Keratinocyte (primary cell): Measurements from ENCODE around the gene MTCL1. TPM values are rescaled to one million over a fixed set of nuclear protein-coding genes. Genes with fewer than 3 reads are reported as not detected.
A peak's percentile ranks its signal among the peaks of the same experiment; 100 is the strongest.

Experiments used
- DNase-seq: peaks from one replicate; pipeline ENCODE4 v3.0.0-alpha.2; 2011; ENCODE audit warnings: low read depth, missing footprints, low spot score
- FAIRE-seq: peaks from 2 replicates; lab custom pipeline; 2011; peaks lifted over from hg19 to GRCh38; lab: Jason Lieb, UNC
- H2AFZ ChIP-seq: 2 replicates; pipeline ENCODE4 v1.6.0; 2012; ENCODE audit warnings: low read length, control low read depth, inconsistent platforms; ENCODE audit not compliant: control insufficient read depth
- H3K27ac ChIP-seq: 2 replicates; pipeline ENCODE4 v1.5.1; 2011; ENCODE audit warnings: low read length; ENCODE audit not compliant: control insufficient read depth, insufficient read depth
- H3K27me3 ChIP-seq: 3 replicates; pipeline ENCODE4 v1.6.0; 2011; ENCODE audit warnings: low read length; ENCODE audit not compliant: control insufficient read depth, insufficient read depth; ENCODE audit errors: extremely low read depth
- H3K36me3 ChIP-seq, 2 experiments: 2 replicates in 1 of 2; 3 replicates in 1 of 2; pipeline ENCODE4 v1.5.1; 2011; ENCODE audit warnings: low read length in 2 of 2, mild to moderate bottlenecking in 1 of 2; ENCODE audit not compliant: control insufficient read depth in 2 of 2, insufficient read depth in 2 of 2; ENCODE audit errors: extremely low read depth in 1 of 2
- H3K4me1 ChIP-seq: 3 replicates; pipeline ENCODE4 v1.5.1; 2011; ENCODE audit warnings: low read length; ENCODE audit not compliant: control insufficient read depth, insufficient read depth; ENCODE audit errors: extremely low read depth
- H3K4me2 ChIP-seq: 3 replicates; pipeline ENCODE4 v1.6.0; 2011; ENCODE audit warnings: low read depth, low read length; ENCODE audit not compliant: control insufficient read depth, insufficient read depth; ENCODE audit errors: extremely low read depth
- H3K4me3 ChIP-seq, 3 experiments: fragments of 200-600 bp in 1 of 3; sonication (generic) in 1 of 3; 2 replicates in 2 of 3; 3 replicates in 1 of 3; pipeline ENCODE4 v1.5.1; 2011 to 2016; ENCODE audit warnings: low read length in 3 of 3, mild to moderate bottlenecking in 3 of 3, control low read depth in 2 of 3, inconsistent platforms in 1 of 3, low read depth in 1 of 3, mixed read lengths in 1 of 3, mixed run types in 1 of 3, moderate library complexity in 1 of 3; ENCODE audit not compliant: control insufficient read depth in 2 of 3, insufficient read depth in 2 of 3; ENCODE audit errors: extremely low read depth in 1 of 3
- H3K79me2 ChIP-seq: 2 replicates; pipeline ENCODE4 v1.6.0; 2012; ENCODE audit warnings: low read length; ENCODE audit not compliant: control insufficient read depth, insufficient read depth
- H3K9ac ChIP-seq: 3 replicates; pipeline ENCODE4 v1.6.0; 2011; ENCODE audit warnings: low read length; ENCODE audit not compliant: control insufficient read depth, insufficient read depth; ENCODE audit errors: extremely low read depth
- H3K9me1 ChIP-seq: 3 replicates; pipeline ENCODE4 v1.6.0; 2011; ENCODE audit warnings: low read length; ENCODE audit not compliant: control insufficient read depth, insufficient read depth; ENCODE audit errors: extremely low read depth
- H3K9me3 ChIP-seq: 2 replicates; pipeline ENCODE4 v1.5.1; 2012; ENCODE audit warnings: low read depth, low read length; ENCODE audit not compliant: control insufficient read depth
- H4K20me1 ChIP-seq: 3 replicates; pipeline ENCODE4 v1.6.0; 2011; ENCODE audit warnings: low read length; ENCODE audit not compliant: control insufficient read depth, insufficient read depth; ENCODE audit errors: extremely low read depth
- EZH2 ChIP-seq: IDR thresholded peaks from one replicate; pipeline ENCODE4 v1.6.1; 2012; ENCODE audit warnings: inconsistent platforms, mild to moderate bottlenecking, low read length, moderate library complexity
- dilution Hi-C: fragments of 300-500 bp; cut with MboI; formaldehyde crosslinking; loops from one replicate; pipeline ENCODE4 v1.7.0; 2020; ENCODE audit warnings: low sequenced_read_pairs; ENCODE audit not compliant: extremely low pct_ligation_motif_present
- polyA plus RNA-seq, 5 experiments: library from polyadenylated mRNA; depleted of rRNA in 3 of 5; stranded (reverse) in 3 of 5; stranded (forward) in 1 of 5; unstranded in 1 of 5; fragments of >200 nt; gene quantifications; 1 replicate in 1 of 5; 2 replicates in 3 of 5; 3 replicates in 1 of 5; pipeline versions ENCODE4 v1.2.1 to v1.2.3, GENCODE V29; 2011 to 2012; ENCODE audit warnings: missing spikeins in 2 of 5, low read depth in 1 of 5, low replicate concordance in 1 of 5
- TF ChIP-seq, protein P1 (sequence below), 3 experiments: IDR thresholded peaks in 1 of 3; conservative IDR thresholded peaks in 1 of 3; optimal IDR thresholded peaks in 1 of 3; 2 replicates in 2 of 3; 3 replicates in 1 of 3; pipeline versions ENCODE3 to v1.5.1; 2011; ENCODE audit warnings: low read length in 3 of 3, mild to moderate bottlenecking in 3 of 3, moderate library complexity in 2 of 3, control low read depth in 1 of 3, inconsistent platforms in 1 of 3; ENCODE audit not compliant: insufficient read depth in 2 of 3; ENCODE audit errors: extremely low read depth in 1 of 3

MTCL1 gene
- polyA plus RNA-seq, 1 donor (not counting 4 experiments of a cell fraction or from before 2014, with no cell fraction given): 15.4 TPM

- H3K79me2 ChIP-seq: no peaks in the 10 kb centered on the region
- H3K36me3 ChIP-seq: no peaks in the 10 kb centered on the region
- peak overlapping the region; percentile 44 for H3K4me2 ChIP-seq
- no peak overlapping the region for H3K9ac ChIP-seq
- H3K9me3 ChIP-seq: no peaks in the 10 kb centered on the region
- H4K20me1 ChIP-seq: no peaks in the 10 kb centered on the region
- peaks cover 18% of the 10 kb centered on the region for H3K4me1 ChIP-seq
- H3K27ac ChIP-seq: peak overlapping the region; percentile 19
- FAIRE-seq (peak; percentile 85), DNase-seq (no peak)
- dilution Hi-C loops: no loop called here
- no peaks in the 10 kb centered on the region for H3K27me3 ChIP-seq
- H2AFZ ChIP-seq: peak overlapping the region; percentile 59
- no peak overlapping the region for H3K4me3 ChIP-seq
- no peak for TF ChIP-seq EZH2
- TF ChIP-seq, protein P1, sequence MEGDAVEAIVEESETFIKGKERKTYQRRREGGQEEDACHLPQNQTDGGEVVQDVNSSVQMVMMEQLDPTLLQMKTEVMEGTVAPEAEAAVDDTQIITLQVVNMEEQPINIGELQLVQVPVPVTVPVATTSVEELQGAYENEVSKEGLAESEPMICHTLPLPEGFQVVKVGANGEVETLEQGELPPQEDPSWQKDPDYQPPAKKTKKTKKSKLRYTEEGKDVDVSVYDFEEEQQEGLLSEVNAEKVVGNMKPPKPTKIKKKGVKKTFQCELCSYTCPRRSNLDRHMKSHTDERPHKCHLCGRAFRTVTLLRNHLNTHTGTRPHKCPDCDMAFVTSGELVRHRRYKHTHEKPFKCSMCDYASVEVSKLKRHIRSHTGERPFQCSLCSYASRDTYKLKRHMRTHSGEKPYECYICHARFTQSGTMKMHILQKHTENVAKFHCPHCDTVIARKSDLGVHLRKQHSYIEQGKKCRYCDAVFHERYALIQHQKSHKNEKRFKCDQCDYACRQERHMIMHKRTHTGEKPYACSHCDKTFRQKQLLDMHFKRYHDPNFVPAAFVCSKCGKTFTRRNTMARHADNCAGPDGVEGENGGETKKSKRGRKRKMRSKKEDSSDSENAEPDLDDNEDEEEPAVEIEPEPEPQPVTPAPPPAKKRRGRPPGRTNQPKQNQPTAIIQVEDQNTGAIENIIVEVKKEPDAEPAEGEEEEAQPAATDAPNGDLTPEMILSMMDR (optimal IDR thresholded peaks at IDR 0.05 in 1 of 3, IDR thresholded peaks at IDR 0.05 in 1 of 3, conservative IDR thresholded peaks at IDR 0.05 in 1 of 3; ENCODE audit: extremely low read depth in 1 of 3, insufficient read depth in 2 of 3, low read length in 3 of 3): no peak
- no peaks in the 10 kb centered on the region for H3K9me1 ChIP-seq
These were observed 37.0 kb upstream of the MTCL1 start for GRCh38 chr18:8668381-8668780.

DNA sequence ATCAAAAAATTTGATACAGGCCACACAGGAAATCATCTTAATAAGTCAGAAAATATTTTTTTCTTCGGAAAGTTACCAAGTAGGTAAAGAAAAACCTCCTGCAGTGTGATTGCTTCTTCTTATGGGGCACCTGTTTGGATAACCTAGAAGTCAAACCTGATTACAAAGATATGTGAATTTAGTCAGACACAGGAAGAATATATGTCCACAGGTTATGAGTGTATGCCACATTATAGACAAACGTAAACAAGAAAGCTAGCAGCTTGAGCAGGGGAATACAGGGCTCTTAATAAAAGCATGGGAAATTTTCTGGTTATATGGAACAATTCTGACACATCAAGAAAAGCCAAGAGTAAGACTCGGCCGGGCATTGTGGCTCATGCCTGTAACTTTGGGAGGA is 35.8 kb upstream of the MTCL1 start:
- Histone ChIP-seq H3K36me3 (no peaks in the 10 kb centered on the region), H3K9me1 (no peaks in the 10 kb centered on the region), H3K79me2 (no peaks in the 10 kb centered on the region), H2AFZ (no peak overlapping the region), H3K4me2 (no peak overlapping the region), H3K27me3 (no peaks in the 10 kb centered on the region), H3K4me3 (no peak overlapping the region), H3K9ac (no peak overlapping the region), H3K27ac (no peak overlapping the region), H3K4me1 (peaks cover 18% of the 10 kb centered on the region), H3K9me3 (no peaks in the 10 kb centered on the region), H4K20me1 (no peaks in the 10 kb centered on the region)
- no peak for DNase-seq
- dilution Hi-C loops: no loop called here
- no peak for FAIRE-seq
- TF ChIP-seq, protein P1 (optimal IDR thresholded peaks at IDR 0.05 in 1 of 3, IDR thresholded peaks at IDR 0.05 in 1 of 3, conservative IDR thresholded peaks at IDR 0.05 in 1 of 3; ENCODE audit: extremely low read depth in 1 of 3, insufficient read depth in 2 of 3, low read length in 3 of 3): no peak
- no peak for TF ChIP-seq EZH2
